GM18520 (cell line): ENCODE results near the gene RPL11.
"Not testable (repeated sequence)": the region's sequence is repeated elsewhere in the genome, so short reads cannot be mapped to it uniquely, and the experiment has no call there.

Experiments used
- ATAC-seq: cut with Tn5 transposase; IDR thresholded peaks from one replicate; pipeline ENCODE4 v1.9.1; 2021; ENCODE audit not compliant: unreplicated experiment

RPL11 gene

GRCh38 chr1:23727362-23727811 is 35.8 kb downstream of the RPL11 start:
- ATAC-seq = no peak

- no peak for ATAC-seq
These were observed 41.0 kb downstream of the RPL11 start for GRCh38 chr1:23732363-23733224.

GRCh38 chr1:23733281-23733680 is 41.7 kb downstream of the RPL11 start:
- not testable (repeated sequence) for ATAC-seq

GRCh38 chr1:23736437-23737134 is 45.0 kb downstream of the RPL11 start:
- peak; percentile 49 for ATAC-seq

GRCh38 chr1:23741609-23742008 is 50.0 kb downstream of the RPL11 start:
- ATAC-seq = no peak

GRCh38 chr1:23742670-23743286 is 51.2 kb downstream of the RPL11 start:
- ATAC-seq = no peak

GRCh38 chr1:23743287-23744152 is 51.9 kb downstream of the RPL11 start, which contains the start of gene ELOA:
Gene ELOA, plus strand, starts transcription at chr1:23743471. Its CDS starts 33 bp downstream, at chr1:23743504.
- peak; percentile 60 for ATAC-seq

- ATAC-seq = no peak
These were observed 53.9 kb downstream of the RPL11 start for GRCh38 chr1:23745515-23745914.
